H1 (cell line): ENCODE data around the gene ANKRD9. TPM values are rescaled to one million over a fixed set of nuclear protein-coding genes. Genes with fewer than 3 reads are reported as not detected.
A peak's percentile ranks its signal among the peaks of the same experiment; 100 is the strongest.

Source experiments
- CTCF ChIA-PET: fragments of 300-600 bp; sonication (Branson Sonifier 250); formaldehyde crosslinking; loops from one replicate; lab custom pipeline; 2021; ENCODE audit not compliant: partially characterized antibody; lab: Charles Lee
- POLR2A ChIA-PET: fragments of 300-600 bp; sonication (Branson Sonifier 250); formaldehyde crosslinking; loops from one replicate; lab custom pipeline; 2021; ENCODE audit warnings: inconsistent platforms; ENCODE audit not compliant: partially characterized antibody; lab: Charles Lee
- DNase-seq, 2 experiments: peaks; one replicate each; pipeline versions ENCODE4 v3.0.0 to v3.0.0-alpha.2; 2010 to 2022; ENCODE audit warnings: low spot score in 2 of 2, low read depth in 1 of 2, mixed read lengths in 1 of 2
- FAIRE-seq: peaks from 2 replicates; lab custom pipeline; 2011; peaks lifted over from hg19 to GRCh38; lab: Jason Lieb, UNC
- H2AFZ ChIP-seq: 2 replicates; pipeline ENCODE4 v1.8.1; 2012; ENCODE audit warnings: low read length, inconsistent platforms
- H2AK5ac ChIP-seq: 2 replicates; pipeline ENCODE4 v1.6.1; 2013; ENCODE audit warnings: low read depth, low read length
- H2BK120ac ChIP-seq: replicated peaks from 2 replicates; pipeline ENCODE3; 2013; ENCODE audit warnings: low read depth, low read length, inconsistent platforms
- H2BK12ac ChIP-seq: 2 replicates; pipeline ENCODE4 v1.6.1; 2013; ENCODE audit warnings: low read depth, low read length
- H2BK15ac ChIP-seq: 2 replicates; pipeline ENCODE4 v1.6.1; 2013; ENCODE audit warnings: low read length
- H2BK20ac ChIP-seq: 2 replicates; pipeline ENCODE4 v1.6.1; 2013; ENCODE audit warnings: low read length
- H2BK5ac ChIP-seq: 2 replicates; pipeline ENCODE4 v1.6.1; 2013; ENCODE audit warnings: low read depth, low read length
- H3K14ac ChIP-seq: 2 replicates; pipeline ENCODE4 v1.6.1; 2013; ENCODE audit warnings: inconsistent platforms; ENCODE audit not compliant: insufficient read length
- H3K18ac ChIP-seq: 2 replicates; pipeline ENCODE4 v1.6.1; 2013; ENCODE audit warnings: low read length; ENCODE audit errors: extremely low read depth
- H3K23ac ChIP-seq: 2 replicates; pipeline ENCODE4 v1.6.1; 2013; ENCODE audit warnings: inconsistent platforms; ENCODE audit not compliant: insufficient read length
- H3K23me2 ChIP-seq: 2 replicates; pipeline ENCODE4 v1.6.1; 2013; ENCODE audit warnings: low read depth, low read length
- H3K27ac ChIP-seq: 2 replicates; pipeline ENCODE4 v1.6.1; 2011; ENCODE audit warnings: low read depth, low read length, inconsistent platforms
- H3K27me3 ChIP-seq, 4 experiments: replicated peaks in 1 of 4; 1 replicate in 1 of 4; 2 replicates in 3 of 4; pipeline versions ENCODE4 v1.6.1 to v1.8.1; 2011 to 2013; ENCODE audit warnings: low read length in 3 of 4, mild to moderate bottlenecking in 3 of 4, inconsistent platforms in 2 of 4, mixed read lengths in 2 of 4, moderate library complexity in 1 of 4; ENCODE audit not compliant: control insufficient read depth in 3 of 4, insufficient read depth in 3 of 4; ENCODE audit errors: extremely low read depth in 1 of 4
- H3K36me3 ChIP-seq, 4 experiments: 2 replicates each; pipeline versions ENCODE4 v1.6.1 to v1.8.1; 2011 to 2013; ENCODE audit warnings: mild to moderate bottlenecking in 4 of 4, low read length in 3 of 4, moderate library complexity in 2 of 4, control low read depth in 1 of 4, inconsistent platforms in 1 of 4; ENCODE audit not compliant: insufficient read depth in 4 of 4, control insufficient read depth in 2 of 4
- H3K4ac ChIP-seq: replicated peaks from 2 replicates; pipeline ENCODE3; 2013; ENCODE audit warnings: low read length, low read depth, mixed read lengths, inconsistent platforms; ENCODE audit not compliant: insufficient read length
- H3K4me1 ChIP-seq, 4 experiments: replicated peaks in 1 of 4; 1 replicate in 1 of 4; 2 replicates in 3 of 4; pipeline versions ENCODE4 v1.6.1 to v1.8.1; 2011 to 2013; ENCODE audit warnings: low read length in 3 of 4, inconsistent platforms in 2 of 4, mixed read lengths in 1 of 4; ENCODE audit not compliant: insufficient read depth in 4 of 4, control insufficient read depth in 3 of 4
- H3K4me2 ChIP-seq, 2 experiments: 2 replicates each; pipeline versions ENCODE4 v1.6.1 to v1.8.1; 2011 to 2013; ENCODE audit warnings: low read depth in 2 of 2, low read length in 2 of 2, control low read depth in 1 of 2, inconsistent platforms in 1 of 2, mild to moderate bottlenecking in 1 of 2; ENCODE audit not compliant: insufficient read depth in 1 of 2
- H3K4me3 ChIP-seq, 4 experiments: fragments of 200-600, 300-600 bp in 1 of 4; sonication (generic), shearing (Covaris generic), sonication (Bioruptor Twin) in 1 of 4; 2 replicates each; pipeline versions ENCODE4 v1.5.1 to v1.8.1; 2011 to 2016; ENCODE audit warnings: low read length in 4 of 4, low read depth in 3 of 4, control low read depth in 2 of 4, inconsistent platforms in 2 of 4, mild to moderate bottlenecking in 2 of 4, mixed read lengths in 1 of 4, moderate library complexity in 1 of 4; ENCODE audit not compliant: insufficient read depth in 2 of 4; ENCODE audit errors: extremely low read depth in 1 of 4
- H3K56ac ChIP-seq: replicated peaks from 2 replicates; pipeline ENCODE3; 2013; ENCODE audit warnings: low read depth, mild to moderate bottlenecking, mixed read lengths, low read length, inconsistent platforms; ENCODE audit not compliant: insufficient read length
- H3K79me1 ChIP-seq: 2 replicates; pipeline ENCODE4 v1.6.1; 2013; ENCODE audit warnings: low read depth, low read length, control low read depth
- H3K79me2 ChIP-seq, 2 experiments: 2 replicates each; pipeline versions ENCODE4 v1.6.1 to v1.8.1; 2012 to 2013; ENCODE audit warnings: low read length in 2 of 2, mild to moderate bottlenecking in 2 of 2, inconsistent platforms in 1 of 2; ENCODE audit not compliant: insufficient read depth in 2 of 2, control insufficient read depth in 1 of 2
- H3K9ac ChIP-seq, 4 experiments: replicated peaks in 1 of 4; 1 replicate in 1 of 4; 2 replicates in 3 of 4; pipeline versions ENCODE4 v1.6.1 to v1.8.1; 2011 to 2013; ENCODE audit warnings: low read depth in 3 of 4, low read length in 3 of 4, control low read depth in 2 of 4, mild to moderate bottlenecking in 2 of 4, moderate library complexity in 2 of 4, inconsistent platforms in 1 of 4; ENCODE audit errors: extremely low read depth in 1 of 4
- H3K9me3 ChIP-seq, 2 experiments: 2 replicates each; pipeline versions ENCODE4 v1.6.1 to v1.8.1; 2012 to 2013; ENCODE audit warnings: mild to moderate bottlenecking in 2 of 2, moderate library complexity in 2 of 2, control low read depth in 1 of 2, inconsistent platforms in 1 of 2, low read depth in 1 of 2, low read length in 1 of 2, mixed read lengths in 1 of 2; ENCODE audit not compliant: insufficient read depth in 2 of 2
- H4K20me1 ChIP-seq, 2 experiments: replicated peaks in 1 of 2; 2 replicates each; pipeline versions ENCODE3 to v1.8.1; 2011 to 2013; ENCODE audit warnings: inconsistent platforms in 2 of 2, low read length in 2 of 2, mild to moderate bottlenecking in 1 of 2; ENCODE audit not compliant: insufficient read depth in 2 of 2, control insufficient read depth in 1 of 2
- H4K5ac ChIP-seq: 2 replicates; pipeline ENCODE4 v1.6.1; 2013; ENCODE audit warnings: low read length, low read depth, mixed read lengths, inconsistent platforms; ENCODE audit not compliant: insufficient read length
- H4K8ac ChIP-seq: 2 replicates; pipeline ENCODE4 v1.8.0; 2013; ENCODE audit warnings: mild to moderate bottlenecking, moderate library complexity, low read length, inconsistent platforms; ENCODE audit not compliant: insufficient read depth; ENCODE audit errors: extremely low read depth
- H4K91ac ChIP-seq: replicated peaks from 2 replicates; pipeline ENCODE3; 2013; ENCODE audit warnings: low read length, mixed read lengths, inconsistent platforms; ENCODE audit not compliant: insufficient read length
- ASH2L ChIP-seq: fragments of 200-600, 300-600 bp; sonication (generic); IDR thresholded peaks from one replicate; pipeline ENCODE4 v1.7.1; 2017; ENCODE audit warnings: low read length
- EP300 ChIP-seq, 2 experiments: IDR thresholded peaks; 1 replicate in 1 of 2; 2 replicates in 1 of 2; pipeline ENCODE4 v1.6.1; 2011 to 2012; ENCODE audit warnings: low read depth in 2 of 2, low read length in 2 of 2, mild to moderate bottlenecking in 2 of 2, borderline replicate concordance in 1 of 2, inconsistent platforms in 1 of 2, moderate library complexity in 1 of 2
- HDAC2 ChIP-seq, 2 experiments: fragments of 300-600 bp in 1 of 2; sonication (generic) in 1 of 2; IDR thresholded peaks; 2 replicates each; pipeline ENCODE4 v1.6.1; 2011 to 2012; ENCODE audit warnings: low read depth in 2 of 2, low read length in 2 of 2, mild to moderate bottlenecking in 2 of 2, moderate library complexity in 2 of 2, borderline replicate concordance in 1 of 2, inconsistent platforms in 1 of 2
- KDM1A ChIP-seq: fragments of 200-600, 300-600 bp; sonication (generic); IDR thresholded peaks from 2 replicates; pipeline ENCODE4 v1.7.1; 2016; ENCODE audit warnings: mild to moderate bottlenecking, low read length, borderline replicate concordance
- MAFK ChIP-seq: IDR thresholded peaks from 2 replicates; pipeline ENCODE4 v1.6.1; 2012; ENCODE audit warnings: low read depth, mild to moderate bottlenecking, improper control_type of control experiment, low read length
- PHF8 ChIP-seq: fragments of 200-600 bp; sonication (generic); conservative IDR thresholded peaks from 2 replicates; pipeline ENCODE4 v1.7.1; 2012; ENCODE audit warnings: low read depth, mild to moderate bottlenecking, inconsistent platforms, low read length, moderate library complexity
- WGBS, 2 experiments: shearing (Covaris generic) in 1 of 2; methylation state at CpG; one replicate each; pipeline versions ENCODE4 v1.1.6 to v1.1.7; 2013 to 2015; ENCODE audit warnings: low lambda C conversion rate in 2 of 2, mixed read lengths in 2 of 2, inconsistent platforms in 1 of 2, low coverage in 1 of 2, missing lambda C conversion rate in 1 of 2; ENCODE audit not compliant: insufficient replicate concordance in 2 of 2, insufficient coverage in 1 of 2, insufficient read length in 1 of 2; ENCODE audit errors: extremely low coverage in 1 of 2, missing lambda C conversion rate in 1 of 2; 5-methylcytosine and 5-hydroxymethylcytosine counted together
- polyA plus RNA-seq, 7 experiments: library from polyadenylated mRNA; depleted of rRNA in 3 of 7; stranded (reverse) in 5 of 7; unstranded in 2 of 7; fragments of >200 nt in 5 of 7; fragments of 200-250 nt in 2 of 7; gene quantifications; 1 replicate in 5 of 7; 2 replicates in 1 of 7; 4 replicates in 1 of 7; pipeline versions ENCODE4 v1.2.1 to v1.2.3, GENCODE V29; 2011 to 2013; ENCODE audit warnings: missing spikeins in 2 of 7, mixed read lengths in 2 of 7
- total RNA-seq: library from RNA; stranded (reverse); fragmentation: NEBNext Ultra II Directional; extraction: Animal tissue kit (Norgen Biotek cat#: 25700); gene quantifications from 2 replicates; pipeline ENCODE4 v1.2.1, GENCODE V29; 2021

Gene ANKRD9
- total and polyA plus RNA-seq, 2 of the 8 experiments (the other 6 are each of a cell fraction or from before 2014, with no cell fraction given): 37.0 to 41.8 TPM

GRCh38 chr14:102517392-102518062, 8.0 kb upstream of the ANKRD9 start:
- Histone ChIP-seq H3K36me3 (no peaks in the 10 kb centered on the region), H3K18ac (peak overlapping the region; percentile 78), H3K9me3 (no peaks in the 10 kb centered on the region), H3K9ac (peak overlapping the region in 3 of 4 experiments; percentile 8 to 57 (median 33); a peak in 4 of 7 replicates), H4K5ac (no peak overlapping the region), H3K23ac (no peak overlapping the region), H2AFZ (peak overlapping the region; percentile 49; the same call in 1 of the 2 replicates), H3K27me3 (peaks cover 0 to 4% (median 1%) of the 10 kb centered on the region in 4 experiments; a peak in 2 of 7 replicates), H4K91ac (peak overlapping the region; percentile 47), H3K4me2 (peak overlapping the region; percentile 57 to 98; a peak in 3 of 4 replicates), H3K79me2 (no peaks in the 10 kb centered on the region), H3K14ac (no peak overlapping the region), H3K4me3 (peak overlapping the region; percentile 48 to 81 (median 62)), H4K20me1 (no peaks in the 10 kb centered on the region), H2BK5ac (peak overlapping the region; percentile 78; the same call in 1 of the 2 replicates), H2BK120ac (no peak overlapping the region), H3K27ac (no peak overlapping the region), H2BK15ac (peak overlapping the region; percentile 72; the same call in 1 of the 2 replicates), H2AK5ac (no peak overlapping the region), H2BK20ac (no peak overlapping the region), H3K23me2 (peaks cover 5% of the 10 kb centered on the region), H3K4ac (peak overlapping the region; percentile 72), H2BK12ac (peak overlapping the region; percentile 80; the same call in 1 of the 2 replicates), H3K79me1 (no peaks in the 10 kb centered on the region), H4K8ac (peak overlapping the region; percentile 69), H3K56ac (peak overlapping the region; percentile 74), H3K4me1 (peaks cover 0 to 5% (median under 1%) of the 10 kb centered on the region in 4 experiments; a peak in 2 of 7 replicates)
- TF ChIP-seq MAFK: no peak
- 0 out of 2 replicates have a peak, but pooled peaks have one; percentile 37 for TF ChIP-seq PHF8
- no peak for TF ChIP-seq EP300 (IDR thresholded peaks at IDR 0.05; ENCODE audit: borderline replicate concordance in 1 of 2, low read depth in 2 of 2, low read length in 2 of 2)
- TF ChIP-seq KDM1A: peak; percentile 84
- TF ChIP-seq HDAC2 (IDR thresholded peaks at IDR 0.05; ENCODE audit: borderline replicate concordance in 1 of 2, low read depth in 2 of 2, low read length in 2 of 2): peak in 1 of 2 experiments; percentile 75; a peak in 1 of 4 replicates
- peak; percentile 28 for TF ChIP-seq ASH2L
- CTCF ChIA-PET: interaction anchor here (1.0 to 2.2 kb wide), 9 partner anchors 9 to 79 kb away, joined by 3 to 6 read pairs (median 4); no protein-coding TSS in a partner anchor
- WGBS, 2 experiments: 25% methylated on average over 31 of the region's 37 CpGs; no CpG with 5 or more reads in 1 of the 2 experiments
- no peak for FAIRE-seq
- POLR2A ChIA-PET: interaction anchor here (0.6 to 1.1 kb wide), 3 partner anchors 27 to 200 kb away, joined by 3 to 4 read pairs (median 4); no protein-coding TSS in a partner anchor
- peak in 1 of 2 experiments; percentile 74 for DNase-seq
